Uterus (tissue), 2 donors: ENCODE results near the gene CGB3.
"Not testable (repeated sequence)": the region's sequence is repeated elsewhere in the genome, so short reads cannot be mapped to it uniquely, and the experiment has no call there.

ENCODE experiments used
- CTCF ChIP-seq, 4 experiments: fragments of 200-600 bp in 2 of 4; fragments of 450-650 bp in 2 of 4; sonication (generic) in 2 of 4; IDR thresholded peaks; one replicate each; pipeline ENCODE4 v1.5.1; 2016 to 2019; ENCODE audit warnings: antibody characterized with exemption in 4 of 4, mild to moderate bottlenecking in 2 of 4, moderate library complexity in 1 of 4
- POLR2A ChIP-seq, 2 donors: fragments of 450-650 bp; IDR thresholded peaks; one replicate each; pipeline ENCODE4 v1.6.1; 2016; ENCODE audit warnings: antibody characterized with exemption in 2 of 2, mild to moderate bottlenecking in 1 of 2, moderate library complexity in 1 of 2

- not testable (repeated sequence) for TF ChIP-seq CTCF, POLR2A (IDR thresholded peaks at IDR 0.05)
Observed at GRCh38 chr19:49036815-49037214, 12.7 kb upstream of the CGB3 start, which contains the start of gene CGB1.
